Hepatocyte (in vitro differentiated cells): Measurements from ENCODE around the gene L3HYPDH.

Source experiments
- CTCF ChIP-seq: fragments of 200-600 bp; sonication (generic); IDR thresholded peaks from 2 replicates; pipeline ENCODE4 v1.5.1; 2016; ENCODE audit warnings: antibody characterized with exemption, mild to moderate bottlenecking; ENCODE audit not compliant: poor library complexity
- EZH2 ChIP-seq: fragments of 200-600 bp; sonication (generic); IDR thresholded peaks from 2 replicates; pipeline ENCODE4 v1.6.1; 2016; ENCODE audit warnings: antibody characterized with exemption, mild to moderate bottlenecking, borderline replicate concordance
- EZH2phosphoT487 ChIP-seq: fragments of 200-600 bp; sonication (generic); IDR thresholded peaks from one replicate; pipeline ENCODE4 v1.6.1; 2018; ENCODE audit warnings: antibody characterized with exemption, mild to moderate bottlenecking, low read depth, moderate library complexity; ENCODE audit not compliant: unreplicated experiment, severe bottlenecking

- TF ChIP-seq CTCF (no peak), EZH2phosphoT487 (no peak), EZH2 (no peak)
Measured at GRCh38 chr14:59455411-59455810, 28.8 kb downstream of the L3HYPDH start.
